H1 (cell line): ENCODE results near the gene CTAGE6. TPM values are rescaled to one million over a fixed set of nuclear protein-coding genes. Genes with fewer than 3 reads are reported as not detected.
"Not testable (repeated sequence)": the region's sequence is repeated elsewhere in the genome, so short reads cannot be mapped to it uniquely, and the experiment has no call there.

Experiments
- CTCF ChIA-PET: fragments of 300-600 bp; sonication (Branson Sonifier 250); formaldehyde crosslinking; loops from one replicate; lab custom pipeline; 2021; ENCODE audit not compliant: partially characterized antibody; lab: Charles Lee
- POLR2A ChIA-PET: fragments of 300-600 bp; sonication (Branson Sonifier 250); formaldehyde crosslinking; loops from one replicate; lab custom pipeline; 2021; ENCODE audit warnings: inconsistent platforms; ENCODE audit not compliant: partially characterized antibody; lab: Charles Lee
- DNase-seq, 2 experiments: peaks; one replicate each; pipeline versions ENCODE4 v3.0.0 to v3.0.0-alpha.2; 2010 to 2022; ENCODE audit warnings: low spot score in 2 of 2, low read depth in 1 of 2, mixed read lengths in 1 of 2
- FAIRE-seq: peaks from 2 replicates; lab custom pipeline; 2011; peaks lifted over from hg19 to GRCh38; lab: Jason Lieb, UNC
- H2AFZ ChIP-seq: 2 replicates; pipeline ENCODE4 v1.8.1; 2012; ENCODE audit warnings: low read length, inconsistent platforms
- H2AK5ac ChIP-seq: 2 replicates; pipeline ENCODE4 v1.6.1; 2013; ENCODE audit warnings: low read depth, low read length
- H2BK120ac ChIP-seq: replicated peaks from 2 replicates; pipeline ENCODE3; 2013; ENCODE audit warnings: low read depth, low read length, inconsistent platforms
- H2BK12ac ChIP-seq: 2 replicates; pipeline ENCODE4 v1.6.1; 2013; ENCODE audit warnings: low read depth, low read length
- H2BK15ac ChIP-seq: 2 replicates; pipeline ENCODE4 v1.6.1; 2013; ENCODE audit warnings: low read length
- H2BK20ac ChIP-seq: 2 replicates; pipeline ENCODE4 v1.6.1; 2013; ENCODE audit warnings: low read length
- H2BK5ac ChIP-seq: 2 replicates; pipeline ENCODE4 v1.6.1; 2013; ENCODE audit warnings: low read depth, low read length
- H3K14ac ChIP-seq: 2 replicates; pipeline ENCODE4 v1.6.1; 2013; ENCODE audit warnings: inconsistent platforms; ENCODE audit not compliant: insufficient read length
- H3K18ac ChIP-seq: 2 replicates; pipeline ENCODE4 v1.6.1; 2013; ENCODE audit warnings: low read length; ENCODE audit errors: extremely low read depth
- H3K23ac ChIP-seq: 2 replicates; pipeline ENCODE4 v1.6.1; 2013; ENCODE audit warnings: inconsistent platforms; ENCODE audit not compliant: insufficient read length
- H3K23me2 ChIP-seq: 2 replicates; pipeline ENCODE4 v1.6.1; 2013; ENCODE audit warnings: low read depth, low read length
- H3K27ac ChIP-seq: 2 replicates; pipeline ENCODE4 v1.6.1; 2011; ENCODE audit warnings: low read depth, low read length, inconsistent platforms
- H3K27me3 ChIP-seq, 4 experiments: replicated peaks in 1 of 4; 1 replicate in 1 of 4; 2 replicates in 3 of 4; pipeline versions ENCODE4 v1.6.1 to v1.8.1; 2011 to 2013; ENCODE audit warnings: low read length in 3 of 4, mild to moderate bottlenecking in 3 of 4, inconsistent platforms in 2 of 4, mixed read lengths in 2 of 4, moderate library complexity in 1 of 4; ENCODE audit not compliant: control insufficient read depth in 3 of 4, insufficient read depth in 3 of 4; ENCODE audit errors: extremely low read depth in 1 of 4
- H3K36me3 ChIP-seq, 4 experiments: 2 replicates each; pipeline versions ENCODE4 v1.6.1 to v1.8.1; 2011 to 2013; ENCODE audit warnings: mild to moderate bottlenecking in 4 of 4, low read length in 3 of 4, moderate library complexity in 2 of 4, control low read depth in 1 of 4, inconsistent platforms in 1 of 4; ENCODE audit not compliant: insufficient read depth in 4 of 4, control insufficient read depth in 2 of 4
- H3K4ac ChIP-seq: replicated peaks from 2 replicates; pipeline ENCODE3; 2013; ENCODE audit warnings: low read length, low read depth, mixed read lengths, inconsistent platforms; ENCODE audit not compliant: insufficient read length
- H3K4me1 ChIP-seq, 4 experiments: replicated peaks in 1 of 4; 1 replicate in 1 of 4; 2 replicates in 3 of 4; pipeline versions ENCODE4 v1.6.1 to v1.8.1; 2011 to 2013; ENCODE audit warnings: low read length in 3 of 4, inconsistent platforms in 2 of 4, mixed read lengths in 1 of 4; ENCODE audit not compliant: insufficient read depth in 4 of 4, control insufficient read depth in 3 of 4
- H3K4me2 ChIP-seq, 2 experiments: 2 replicates each; pipeline versions ENCODE4 v1.6.1 to v1.8.1; 2011 to 2013; ENCODE audit warnings: low read depth in 2 of 2, low read length in 2 of 2, control low read depth in 1 of 2, inconsistent platforms in 1 of 2, mild to moderate bottlenecking in 1 of 2; ENCODE audit not compliant: insufficient read depth in 1 of 2
- H3K4me3 ChIP-seq, 4 experiments: fragments of 200-600, 300-600 bp in 1 of 4; sonication (generic), shearing (Covaris generic), sonication (Bioruptor Twin) in 1 of 4; 2 replicates each; pipeline versions ENCODE4 v1.5.1 to v1.8.1; 2011 to 2016; ENCODE audit warnings: low read length in 4 of 4, low read depth in 3 of 4, control low read depth in 2 of 4, inconsistent platforms in 2 of 4, mild to moderate bottlenecking in 2 of 4, mixed read lengths in 1 of 4, moderate library complexity in 1 of 4; ENCODE audit not compliant: insufficient read depth in 2 of 4; ENCODE audit errors: extremely low read depth in 1 of 4
- H3K56ac ChIP-seq: replicated peaks from 2 replicates; pipeline ENCODE3; 2013; ENCODE audit warnings: low read depth, mild to moderate bottlenecking, mixed read lengths, low read length, inconsistent platforms; ENCODE audit not compliant: insufficient read length
- H3K79me1 ChIP-seq: 2 replicates; pipeline ENCODE4 v1.6.1; 2013; ENCODE audit warnings: low read depth, low read length, control low read depth
- H3K79me2 ChIP-seq, 2 experiments: 2 replicates each; pipeline versions ENCODE4 v1.6.1 to v1.8.1; 2012 to 2013; ENCODE audit warnings: low read length in 2 of 2, mild to moderate bottlenecking in 2 of 2, inconsistent platforms in 1 of 2; ENCODE audit not compliant: insufficient read depth in 2 of 2, control insufficient read depth in 1 of 2
- H3K9ac ChIP-seq, 4 experiments: replicated peaks in 1 of 4; 1 replicate in 1 of 4; 2 replicates in 3 of 4; pipeline versions ENCODE4 v1.6.1 to v1.8.1; 2011 to 2013; ENCODE audit warnings: low read depth in 3 of 4, low read length in 3 of 4, control low read depth in 2 of 4, mild to moderate bottlenecking in 2 of 4, moderate library complexity in 2 of 4, inconsistent platforms in 1 of 4; ENCODE audit errors: extremely low read depth in 1 of 4
- H3K9me3 ChIP-seq, 2 experiments: 2 replicates each; pipeline versions ENCODE4 v1.6.1 to v1.8.1; 2012 to 2013; ENCODE audit warnings: mild to moderate bottlenecking in 2 of 2, moderate library complexity in 2 of 2, control low read depth in 1 of 2, inconsistent platforms in 1 of 2, low read depth in 1 of 2, low read length in 1 of 2, mixed read lengths in 1 of 2; ENCODE audit not compliant: insufficient read depth in 2 of 2
- H4K20me1 ChIP-seq, 2 experiments: replicated peaks in 1 of 2; 2 replicates each; pipeline versions ENCODE3 to v1.8.1; 2011 to 2013; ENCODE audit warnings: inconsistent platforms in 2 of 2, low read length in 2 of 2, mild to moderate bottlenecking in 1 of 2; ENCODE audit not compliant: insufficient read depth in 2 of 2, control insufficient read depth in 1 of 2
- H4K5ac ChIP-seq: 2 replicates; pipeline ENCODE4 v1.6.1; 2013; ENCODE audit warnings: low read length, low read depth, mixed read lengths, inconsistent platforms; ENCODE audit not compliant: insufficient read length
- H4K8ac ChIP-seq: 2 replicates; pipeline ENCODE4 v1.8.0; 2013; ENCODE audit warnings: mild to moderate bottlenecking, moderate library complexity, low read length, inconsistent platforms; ENCODE audit not compliant: insufficient read depth; ENCODE audit errors: extremely low read depth
- H4K91ac ChIP-seq: replicated peaks from 2 replicates; pipeline ENCODE3; 2013; ENCODE audit warnings: low read length, mixed read lengths, inconsistent platforms; ENCODE audit not compliant: insufficient read length
- WGBS, 2 experiments: shearing (Covaris generic) in 1 of 2; methylation state at CpG; one replicate each; pipeline versions ENCODE4 v1.1.6 to v1.1.7; 2013 to 2015; ENCODE audit warnings: low lambda C conversion rate in 2 of 2, mixed read lengths in 2 of 2, inconsistent platforms in 1 of 2, low coverage in 1 of 2, missing lambda C conversion rate in 1 of 2; ENCODE audit not compliant: insufficient replicate concordance in 2 of 2, insufficient coverage in 1 of 2, insufficient read length in 1 of 2; ENCODE audit errors: extremely low coverage in 1 of 2, missing lambda C conversion rate in 1 of 2; 5-methylcytosine and 5-hydroxymethylcytosine counted together
- polyA plus RNA-seq, 7 experiments: library from polyadenylated mRNA; depleted of rRNA in 3 of 7; stranded (reverse) in 5 of 7; unstranded in 2 of 7; fragments of >200 nt in 5 of 7; fragments of 200-250 nt in 2 of 7; gene quantifications; 1 replicate in 5 of 7; 2 replicates in 1 of 7; 4 replicates in 1 of 7; pipeline versions ENCODE4 v1.2.1 to v1.2.3, GENCODE V29; 2011 to 2013; ENCODE audit warnings: missing spikeins in 2 of 7, mixed read lengths in 2 of 7
- total RNA-seq: library from RNA; stranded (reverse); fragmentation: NEBNext Ultra II Directional; extraction: Animal tissue kit (Norgen Biotek cat#: 25700); gene quantifications from 2 replicates; pipeline ENCODE4 v1.2.1, GENCODE V29; 2021

The CTAGE6 gene
- total and polyA plus RNA-seq, 2 of the 8 experiments (the other 6 are each of a cell fraction or from before 2014, with no cell fraction given) = not detected

DNA sequence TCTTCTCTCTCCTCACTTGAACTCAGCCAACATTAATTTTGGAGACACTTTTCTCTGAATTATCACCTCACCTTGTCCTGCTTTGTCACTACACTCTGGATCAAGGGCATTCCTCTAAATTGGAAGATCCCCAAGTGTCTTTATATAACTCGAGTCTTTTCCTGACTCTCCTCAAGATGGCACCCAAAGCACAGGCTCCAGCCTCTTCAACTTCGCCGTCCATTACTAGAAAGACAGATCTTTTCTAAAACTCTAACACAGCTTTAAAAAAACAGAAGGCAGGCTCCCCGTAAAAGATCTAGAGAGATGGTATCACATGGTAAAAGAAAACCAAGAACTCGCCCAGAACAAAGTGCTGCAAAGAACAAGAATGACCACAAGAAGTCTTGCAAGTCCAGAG is 8.2 kb upstream of the CTAGE6 start:
- 8% methylated on average over 1 of the region's 5 CpGs; no CpG with 5 or more reads in 1 of the 2 experiments for WGBS, 2 experiments
- H3K36me3 ChIP-seq, H4K5ac ChIP-seq, H2BK20ac ChIP-seq, H3K27me3 ChIP-seq, H3K56ac ChIP-seq, H2BK5ac ChIP-seq, POLR2A ChIA-PET, H4K8ac ChIP-seq, H3K18ac ChIP-seq, H3K4ac ChIP-seq, H3K27ac ChIP-seq, H4K20me1 ChIP-seq, H3K23me2 ChIP-seq, H3K79me1 ChIP-seq, H3K4me3 ChIP-seq, H2AK5ac ChIP-seq, H3K4me2 ChIP-seq, H2BK12ac ChIP-seq, H2BK15ac ChIP-seq, CTCF ChIA-PET, H3K9me3 ChIP-seq, H2BK120ac ChIP-seq, DNase-seq, H3K4me1 ChIP-seq, H3K9ac ChIP-seq, H3K14ac ChIP-seq, H2AFZ ChIP-seq, H3K79me2 ChIP-seq, H3K23ac ChIP-seq, H4K91ac ChIP-seq: not testable (repeated sequence)
- peak; percentile 81 for FAIRE-seq

DNA sequence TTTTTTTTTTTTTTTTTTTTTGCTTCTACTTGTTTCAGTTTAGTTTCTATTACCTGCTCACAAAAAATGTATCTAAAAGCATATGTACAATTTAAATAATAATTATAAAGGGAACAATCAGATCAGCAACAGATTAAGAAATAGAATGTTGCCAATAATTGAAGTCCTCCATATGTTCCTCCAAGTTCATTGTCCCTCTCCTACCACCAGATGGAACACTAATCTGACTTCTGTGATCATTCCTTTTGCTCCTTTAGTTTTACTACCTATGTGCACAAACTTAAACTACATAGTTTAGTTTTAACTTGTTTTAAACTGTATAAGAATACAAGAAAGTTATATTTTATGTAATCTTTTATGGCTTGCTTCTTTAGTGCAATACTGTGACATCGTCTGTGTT is 5.6 kb upstream of the CTAGE6 start:
- H3K23ac ChIP-seq, H3K14ac ChIP-seq, H3K4me3 ChIP-seq, H3K9me3 ChIP-seq, H4K20me1 ChIP-seq, H2BK20ac ChIP-seq, H2BK15ac ChIP-seq, H2AFZ ChIP-seq, H3K4me2 ChIP-seq, H2BK120ac ChIP-seq, H3K79me2 ChIP-seq, DNase-seq, H3K27ac ChIP-seq, CTCF ChIA-PET, H3K79me1 ChIP-seq, H2BK5ac ChIP-seq, H4K91ac ChIP-seq, H3K18ac ChIP-seq, H3K9ac ChIP-seq, H4K8ac ChIP-seq, FAIRE-seq, H3K4me1 ChIP-seq, H4K5ac ChIP-seq, H3K27me3 ChIP-seq, POLR2A ChIA-PET, H2BK12ac ChIP-seq, H3K56ac ChIP-seq, H3K36me3 ChIP-seq, H2AK5ac ChIP-seq, H3K23me2 ChIP-seq, H3K4ac ChIP-seq: not testable (repeated sequence)
- WGBS, 2 experiments = no CpG with 5 or more reads among the region's 1 CpG
